H1 (cell line): ENCODE data around the gene NCCRP1. TPM values are rescaled to one million over a fixed set of nuclear protein-coding genes. Genes with fewer than 3 reads are reported as not detected.

Experiments used
- CTCF ChIA-PET: fragments of 300-600 bp; sonication (Branson Sonifier 250); formaldehyde crosslinking; loops from one replicate; lab custom pipeline; 2021; ENCODE audit not compliant: partially characterized antibody; lab: Charles Lee
- POLR2A ChIA-PET: fragments of 300-600 bp; sonication (Branson Sonifier 250); formaldehyde crosslinking; loops from one replicate; lab custom pipeline; 2021; ENCODE audit warnings: inconsistent platforms; ENCODE audit not compliant: partially characterized antibody; lab: Charles Lee
- DNase-seq, 2 experiments: peaks; one replicate each; pipeline versions ENCODE4 v3.0.0 to v3.0.0-alpha.2; 2010 to 2022; ENCODE audit warnings: low spot score in 2 of 2, low read depth in 1 of 2, mixed read lengths in 1 of 2
- FAIRE-seq: peaks from 2 replicates; lab custom pipeline; 2011; peaks lifted over from hg19 to GRCh38; lab: Jason Lieb, UNC
- H2AFZ ChIP-seq: 2 replicates; pipeline ENCODE4 v1.8.1; 2012; ENCODE audit warnings: low read length, inconsistent platforms
- H2AK5ac ChIP-seq: 2 replicates; pipeline ENCODE4 v1.6.1; 2013; ENCODE audit warnings: low read depth, low read length
- H2BK120ac ChIP-seq: replicated peaks from 2 replicates; pipeline ENCODE3; 2013; ENCODE audit warnings: low read depth, low read length, inconsistent platforms
- H2BK12ac ChIP-seq: 2 replicates; pipeline ENCODE4 v1.6.1; 2013; ENCODE audit warnings: low read depth, low read length
- H2BK15ac ChIP-seq: 2 replicates; pipeline ENCODE4 v1.6.1; 2013; ENCODE audit warnings: low read length
- H2BK20ac ChIP-seq: 2 replicates; pipeline ENCODE4 v1.6.1; 2013; ENCODE audit warnings: low read length
- H2BK5ac ChIP-seq: 2 replicates; pipeline ENCODE4 v1.6.1; 2013; ENCODE audit warnings: low read depth, low read length
- H3K14ac ChIP-seq: 2 replicates; pipeline ENCODE4 v1.6.1; 2013; ENCODE audit warnings: inconsistent platforms; ENCODE audit not compliant: insufficient read length
- H3K18ac ChIP-seq: 2 replicates; pipeline ENCODE4 v1.6.1; 2013; ENCODE audit warnings: low read length; ENCODE audit errors: extremely low read depth
- H3K23ac ChIP-seq: 2 replicates; pipeline ENCODE4 v1.6.1; 2013; ENCODE audit warnings: inconsistent platforms; ENCODE audit not compliant: insufficient read length
- H3K23me2 ChIP-seq: 2 replicates; pipeline ENCODE4 v1.6.1; 2013; ENCODE audit warnings: low read depth, low read length
- H3K27ac ChIP-seq: 2 replicates; pipeline ENCODE4 v1.6.1; 2011; ENCODE audit warnings: low read depth, low read length, inconsistent platforms
- H3K27me3 ChIP-seq, 4 experiments: replicated peaks in 1 of 4; 1 replicate in 1 of 4; 2 replicates in 3 of 4; pipeline versions ENCODE4 v1.6.1 to v1.8.1; 2011 to 2013; ENCODE audit warnings: low read length in 3 of 4, mild to moderate bottlenecking in 3 of 4, inconsistent platforms in 2 of 4, mixed read lengths in 2 of 4, moderate library complexity in 1 of 4; ENCODE audit not compliant: control insufficient read depth in 3 of 4, insufficient read depth in 3 of 4; ENCODE audit errors: extremely low read depth in 1 of 4
- H3K36me3 ChIP-seq, 4 experiments: 2 replicates each; pipeline versions ENCODE4 v1.6.1 to v1.8.1; 2011 to 2013; ENCODE audit warnings: mild to moderate bottlenecking in 4 of 4, low read length in 3 of 4, moderate library complexity in 2 of 4, control low read depth in 1 of 4, inconsistent platforms in 1 of 4; ENCODE audit not compliant: insufficient read depth in 4 of 4, control insufficient read depth in 2 of 4
- H3K4ac ChIP-seq: replicated peaks from 2 replicates; pipeline ENCODE3; 2013; ENCODE audit warnings: low read length, low read depth, mixed read lengths, inconsistent platforms; ENCODE audit not compliant: insufficient read length
- H3K4me1 ChIP-seq, 4 experiments: replicated peaks in 1 of 4; 1 replicate in 1 of 4; 2 replicates in 3 of 4; pipeline versions ENCODE4 v1.6.1 to v1.8.1; 2011 to 2013; ENCODE audit warnings: low read length in 3 of 4, inconsistent platforms in 2 of 4, mixed read lengths in 1 of 4; ENCODE audit not compliant: insufficient read depth in 4 of 4, control insufficient read depth in 3 of 4
- H3K4me2 ChIP-seq, 2 experiments: 2 replicates each; pipeline versions ENCODE4 v1.6.1 to v1.8.1; 2011 to 2013; ENCODE audit warnings: low read depth in 2 of 2, low read length in 2 of 2, control low read depth in 1 of 2, inconsistent platforms in 1 of 2, mild to moderate bottlenecking in 1 of 2; ENCODE audit not compliant: insufficient read depth in 1 of 2
- H3K4me3 ChIP-seq, 4 experiments: fragments of 200-600, 300-600 bp in 1 of 4; sonication (generic), shearing (Covaris generic), sonication (Bioruptor Twin) in 1 of 4; 2 replicates each; pipeline versions ENCODE4 v1.5.1 to v1.8.1; 2011 to 2016; ENCODE audit warnings: low read length in 4 of 4, low read depth in 3 of 4, control low read depth in 2 of 4, inconsistent platforms in 2 of 4, mild to moderate bottlenecking in 2 of 4, mixed read lengths in 1 of 4, moderate library complexity in 1 of 4; ENCODE audit not compliant: insufficient read depth in 2 of 4; ENCODE audit errors: extremely low read depth in 1 of 4
- H3K56ac ChIP-seq: replicated peaks from 2 replicates; pipeline ENCODE3; 2013; ENCODE audit warnings: low read depth, mild to moderate bottlenecking, mixed read lengths, low read length, inconsistent platforms; ENCODE audit not compliant: insufficient read length
- H3K79me1 ChIP-seq: 2 replicates; pipeline ENCODE4 v1.6.1; 2013; ENCODE audit warnings: low read depth, low read length, control low read depth
- H3K79me2 ChIP-seq, 2 experiments: 2 replicates each; pipeline versions ENCODE4 v1.6.1 to v1.8.1; 2012 to 2013; ENCODE audit warnings: low read length in 2 of 2, mild to moderate bottlenecking in 2 of 2, inconsistent platforms in 1 of 2; ENCODE audit not compliant: insufficient read depth in 2 of 2, control insufficient read depth in 1 of 2
- H3K9ac ChIP-seq, 4 experiments: replicated peaks in 1 of 4; 1 replicate in 1 of 4; 2 replicates in 3 of 4; pipeline versions ENCODE4 v1.6.1 to v1.8.1; 2011 to 2013; ENCODE audit warnings: low read depth in 3 of 4, low read length in 3 of 4, control low read depth in 2 of 4, mild to moderate bottlenecking in 2 of 4, moderate library complexity in 2 of 4, inconsistent platforms in 1 of 4; ENCODE audit errors: extremely low read depth in 1 of 4
- H3K9me3 ChIP-seq, 2 experiments: 2 replicates each; pipeline versions ENCODE4 v1.6.1 to v1.8.1; 2012 to 2013; ENCODE audit warnings: mild to moderate bottlenecking in 2 of 2, moderate library complexity in 2 of 2, control low read depth in 1 of 2, inconsistent platforms in 1 of 2, low read depth in 1 of 2, low read length in 1 of 2, mixed read lengths in 1 of 2; ENCODE audit not compliant: insufficient read depth in 2 of 2
- H4K20me1 ChIP-seq, 2 experiments: replicated peaks in 1 of 2; 2 replicates each; pipeline versions ENCODE3 to v1.8.1; 2011 to 2013; ENCODE audit warnings: inconsistent platforms in 2 of 2, low read length in 2 of 2, mild to moderate bottlenecking in 1 of 2; ENCODE audit not compliant: insufficient read depth in 2 of 2, control insufficient read depth in 1 of 2
- H4K5ac ChIP-seq: 2 replicates; pipeline ENCODE4 v1.6.1; 2013; ENCODE audit warnings: low read length, low read depth, mixed read lengths, inconsistent platforms; ENCODE audit not compliant: insufficient read length
- H4K8ac ChIP-seq: 2 replicates; pipeline ENCODE4 v1.8.0; 2013; ENCODE audit warnings: mild to moderate bottlenecking, moderate library complexity, low read length, inconsistent platforms; ENCODE audit not compliant: insufficient read depth; ENCODE audit errors: extremely low read depth
- H4K91ac ChIP-seq: replicated peaks from 2 replicates; pipeline ENCODE3; 2013; ENCODE audit warnings: low read length, mixed read lengths, inconsistent platforms; ENCODE audit not compliant: insufficient read length
- BACH1 ChIP-seq: IDR thresholded peaks from 2 replicates; pipeline ENCODE4 v1.6.1; 2012; ENCODE audit warnings: low read length, improper control_type of control experiment
- HDAC2 ChIP-seq, 2 experiments: fragments of 300-600 bp in 1 of 2; sonication (generic) in 1 of 2; IDR thresholded peaks; 2 replicates each; pipeline ENCODE4 v1.6.1; 2011 to 2012; ENCODE audit warnings: low read depth in 2 of 2, low read length in 2 of 2, mild to moderate bottlenecking in 2 of 2, moderate library complexity in 2 of 2, borderline replicate concordance in 1 of 2, inconsistent platforms in 1 of 2
- NRF1 ChIP-seq: IDR thresholded peaks from 2 replicates; pipeline ENCODE4 v1.6.1; 2011; ENCODE audit warnings: mild to moderate bottlenecking, low read depth, low read length, improper control_type of control experiment
- WGBS, 2 experiments: shearing (Covaris generic) in 1 of 2; methylation state at CpG; one replicate each; pipeline versions ENCODE4 v1.1.6 to v1.1.7; 2013 to 2015; ENCODE audit warnings: low lambda C conversion rate in 2 of 2, mixed read lengths in 2 of 2, inconsistent platforms in 1 of 2, low coverage in 1 of 2, missing lambda C conversion rate in 1 of 2; ENCODE audit not compliant: insufficient replicate concordance in 2 of 2, insufficient coverage in 1 of 2, insufficient read length in 1 of 2; ENCODE audit errors: extremely low coverage in 1 of 2, missing lambda C conversion rate in 1 of 2; 5-methylcytosine and 5-hydroxymethylcytosine counted together
- polyA plus RNA-seq, 7 experiments: library from polyadenylated mRNA; depleted of rRNA in 3 of 7; stranded (reverse) in 5 of 7; unstranded in 2 of 7; fragments of >200 nt in 5 of 7; fragments of 200-250 nt in 2 of 7; gene quantifications; 1 replicate in 5 of 7; 2 replicates in 1 of 7; 4 replicates in 1 of 7; pipeline versions ENCODE4 v1.2.1 to v1.2.3, GENCODE V29; 2011 to 2013; ENCODE audit warnings: missing spikeins in 2 of 7, mixed read lengths in 2 of 7
- total RNA-seq: library from RNA; stranded (reverse); fragmentation: NEBNext Ultra II Directional; extraction: Animal tissue kit (Norgen Biotek cat#: 25700); gene quantifications from 2 replicates; pipeline ENCODE4 v1.2.1, GENCODE V29; 2021

The NCCRP1 gene
- total and polyA plus RNA-seq, 2 of the 8 experiments (the other 6 are each of a cell fraction or from before 2014, with no cell fraction given) = 2.8 to 7.9 TPM

DNA sequence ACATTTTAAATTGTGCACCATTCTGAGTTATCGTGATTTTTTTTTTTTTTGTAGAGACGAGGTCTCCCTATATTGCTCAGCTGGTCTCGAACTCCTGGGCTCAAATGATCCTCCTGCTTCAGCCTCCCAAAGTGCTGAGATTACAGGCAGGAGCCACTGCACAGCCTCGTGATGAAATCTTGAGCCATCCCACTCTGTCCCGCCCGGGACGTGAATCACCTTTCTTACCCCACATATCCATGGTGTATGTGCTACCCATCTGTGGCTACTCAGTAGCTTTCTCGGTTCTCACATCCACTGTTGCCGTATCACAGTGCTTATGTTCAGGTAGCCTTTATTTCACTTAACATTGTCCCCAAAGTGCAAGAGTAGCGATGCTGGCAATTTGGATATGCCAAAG is 44.7 kb upstream of the NCCRP1 start:
- Histone ChIP-seq H3K27ac (no peak overlapping the region), H3K23me2 (no peaks in the 10 kb centered on the region), H4K8ac (no peak overlapping the region), H2BK15ac (no peak overlapping the region), H3K79me2 (peaks cover 3 to 46% of the 10 kb centered on the region in 2 experiments; a peak in 3 of 4 replicates), H2AFZ (no peak overlapping the region), H2BK20ac (no peak overlapping the region), H3K4me1 (peaks cover 8 to 40% (median 23%) of the 10 kb centered on the region in 4 experiments), H3K4me3 (no peak overlapping the region), H2AK5ac (no peak overlapping the region), H2BK120ac (no peak overlapping the region), H4K91ac (no peak overlapping the region), H3K27me3 (no peaks in the 10 kb centered on the region), H4K20me1 (peaks cover 8 to 25% of the 10 kb centered on the region in 2 experiments), H3K23ac (no peak overlapping the region), H2BK12ac (no peak overlapping the region), H3K18ac (no peak overlapping the region), H3K79me1 (peaks cover 15% of the 10 kb centered on the region), H4K5ac (no peak overlapping the region), H3K4me2 (no peak overlapping the region), H2BK5ac (no peak overlapping the region), H3K56ac (no peak overlapping the region), H3K9me3 (no peaks in the 10 kb centered on the region), H3K36me3 (peaks cover 0 to 5% (median 0%) of the 10 kb centered on the region in 4 experiments; a peak in 2 of 8 replicates), H3K4ac (no peak overlapping the region), H3K9ac (no peak overlapping the region), H3K14ac (no peak overlapping the region)
- no peak for DNase-seq
- CTCF ChIA-PET = interaction anchor here (0.6 to 5.8 kb wide), 8 partner anchors 10 to 47 kb away, joined by 3 to 27 read pairs (median 4); no protein-coding TSS in a partner anchor
- FAIRE-seq = no peak
- WGBS, 2 experiments = 84% methylated on average over 10 of the region's 10 CpGs; no CpG with 5 or more reads in 1 of the 2 experiments
- POLR2A ChIA-PET = interaction anchor here (0.7 to 2.9 kb wide), 4 partner anchors 10 to 53 kb away, joined by 3 to 9 read pairs (median 3); no protein-coding TSS in a partner anchor
- TF ChIP-seq BACH1 = no peak
- TF ChIP-seq HDAC2 (IDR thresholded peaks at IDR 0.05; ENCODE audit: borderline replicate concordance in 1 of 2, low read depth in 2 of 2, low read length in 2 of 2) = no peak
- TF ChIP-seq NRF1 = no peak
